GM12873 (cell line): ENCODE data around the gene PIP4K2A.

Experiments
- TF ChIP-seq, protein P1 (sequence below): IDR thresholded peaks from 2 replicates; pipeline ENCODE4 v1.5.1; 2012; ENCODE audit warnings: low read depth, mild to moderate bottlenecking, moderate library complexity, low read length, control low read depth; ENCODE audit not compliant: insufficient read depth; ENCODE audit errors: missing control alignments

PIP4K2A gene

DNA sequence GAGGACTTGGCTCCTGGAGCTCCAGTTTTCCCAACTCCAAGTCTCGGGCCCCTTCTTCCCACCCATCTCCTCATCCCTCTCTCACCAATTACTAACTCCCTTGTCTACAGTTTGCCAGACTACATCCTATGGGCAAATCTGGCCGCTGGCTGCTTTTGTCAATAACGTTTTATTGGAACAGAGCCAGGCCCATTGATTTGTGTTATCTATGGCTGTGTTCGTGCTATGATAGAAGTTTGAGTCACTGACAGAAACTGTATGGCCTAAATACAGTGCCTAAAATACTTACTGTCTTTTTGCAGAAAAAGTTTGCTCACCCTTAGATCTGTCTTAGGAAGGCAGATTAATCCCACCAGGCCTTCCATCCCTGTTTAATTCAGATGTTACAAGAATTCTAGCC, 71.3 kb downstream of the PIP4K2A start:
- TF ChIP-seq, protein P1, sequence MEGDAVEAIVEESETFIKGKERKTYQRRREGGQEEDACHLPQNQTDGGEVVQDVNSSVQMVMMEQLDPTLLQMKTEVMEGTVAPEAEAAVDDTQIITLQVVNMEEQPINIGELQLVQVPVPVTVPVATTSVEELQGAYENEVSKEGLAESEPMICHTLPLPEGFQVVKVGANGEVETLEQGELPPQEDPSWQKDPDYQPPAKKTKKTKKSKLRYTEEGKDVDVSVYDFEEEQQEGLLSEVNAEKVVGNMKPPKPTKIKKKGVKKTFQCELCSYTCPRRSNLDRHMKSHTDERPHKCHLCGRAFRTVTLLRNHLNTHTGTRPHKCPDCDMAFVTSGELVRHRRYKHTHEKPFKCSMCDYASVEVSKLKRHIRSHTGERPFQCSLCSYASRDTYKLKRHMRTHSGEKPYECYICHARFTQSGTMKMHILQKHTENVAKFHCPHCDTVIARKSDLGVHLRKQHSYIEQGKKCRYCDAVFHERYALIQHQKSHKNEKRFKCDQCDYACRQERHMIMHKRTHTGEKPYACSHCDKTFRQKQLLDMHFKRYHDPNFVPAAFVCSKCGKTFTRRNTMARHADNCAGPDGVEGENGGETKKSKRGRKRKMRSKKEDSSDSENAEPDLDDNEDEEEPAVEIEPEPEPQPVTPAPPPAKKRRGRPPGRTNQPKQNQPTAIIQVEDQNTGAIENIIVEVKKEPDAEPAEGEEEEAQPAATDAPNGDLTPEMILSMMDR: no peak

DNA sequence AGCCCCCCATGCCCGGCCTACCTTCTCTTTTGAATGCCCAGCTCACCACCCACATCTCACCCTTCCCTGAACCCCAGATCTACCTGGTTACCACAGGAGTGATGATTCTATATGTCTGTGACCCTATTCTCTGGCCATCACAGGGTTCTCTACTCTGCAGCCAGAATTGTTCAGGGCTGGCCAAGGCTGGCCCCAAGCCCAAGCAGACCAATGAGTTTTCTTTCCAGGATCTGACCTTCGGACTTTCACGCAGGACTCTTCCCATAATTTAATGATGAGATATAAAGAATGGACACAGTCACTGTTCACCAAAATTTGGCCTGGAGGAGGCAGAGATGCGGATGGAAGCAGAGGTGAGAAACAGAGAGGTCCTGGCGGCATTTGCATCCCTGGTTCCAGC, 72.6 kb downstream of the PIP4K2A start:
- TF ChIP-seq, protein P1: no peak

DNA sequence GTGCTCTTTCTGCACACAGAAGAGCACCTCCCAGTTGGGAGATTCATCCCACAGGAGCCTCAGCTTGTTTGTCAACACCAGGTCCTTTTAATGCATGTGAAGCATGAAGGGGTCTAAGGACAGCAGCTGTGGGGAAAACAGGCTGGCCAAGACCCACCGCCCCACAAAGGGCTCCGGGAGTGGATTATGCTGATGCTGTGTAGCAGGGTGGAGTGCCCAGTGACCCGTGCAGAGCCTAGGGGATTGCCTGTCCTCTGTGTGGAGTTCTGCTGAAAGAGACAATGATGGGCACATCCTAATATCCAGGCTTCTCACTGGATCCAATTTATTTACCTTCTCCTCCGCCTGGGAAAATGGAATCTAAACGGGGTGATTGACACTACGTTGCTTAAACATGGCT, 74.0 kb downstream of the PIP4K2A start:
- TF ChIP-seq, protein P1: no peak

DNA sequence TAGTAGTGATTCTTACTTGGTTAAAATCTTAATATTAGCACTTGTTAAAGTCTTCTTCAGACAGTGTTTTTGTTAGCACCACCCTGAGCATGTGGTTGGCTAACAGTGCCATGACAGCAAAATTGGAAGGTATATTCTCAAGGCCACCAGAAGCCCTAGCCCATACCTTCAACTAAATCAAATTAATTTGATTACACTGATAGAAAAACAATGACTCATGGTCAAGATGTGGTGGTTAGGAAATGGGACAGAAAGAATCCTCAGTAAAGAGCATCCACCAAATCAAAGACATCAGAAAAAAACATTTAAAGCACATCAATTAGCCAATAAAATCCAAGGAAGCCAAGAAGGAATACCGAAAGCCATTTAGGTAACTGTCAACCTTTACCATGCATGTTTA, 75.5 kb downstream of the PIP4K2A start:
- TF ChIP-seq, protein P1: no peak

DNA sequence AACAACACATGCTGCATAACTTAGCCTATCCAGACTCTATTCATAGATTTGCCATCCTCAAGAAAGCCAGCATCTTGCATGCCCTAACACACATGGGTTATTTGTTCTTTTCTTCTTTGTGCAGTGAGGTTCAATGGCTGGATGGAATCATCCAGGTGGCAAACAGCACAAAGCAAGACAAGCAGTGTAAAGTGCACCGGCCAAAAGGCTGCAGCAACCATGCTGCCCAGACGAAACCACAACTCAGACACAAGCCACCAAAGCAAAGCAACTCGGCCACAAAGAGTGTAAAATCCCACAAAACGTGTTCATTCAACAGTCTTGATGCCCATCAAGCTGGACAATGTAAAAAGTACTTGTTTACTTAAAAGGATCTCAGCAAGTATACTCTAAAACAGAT, 76.9 kb downstream of the PIP4K2A start:
- TF ChIP-seq, protein P1: no peak

DNA sequence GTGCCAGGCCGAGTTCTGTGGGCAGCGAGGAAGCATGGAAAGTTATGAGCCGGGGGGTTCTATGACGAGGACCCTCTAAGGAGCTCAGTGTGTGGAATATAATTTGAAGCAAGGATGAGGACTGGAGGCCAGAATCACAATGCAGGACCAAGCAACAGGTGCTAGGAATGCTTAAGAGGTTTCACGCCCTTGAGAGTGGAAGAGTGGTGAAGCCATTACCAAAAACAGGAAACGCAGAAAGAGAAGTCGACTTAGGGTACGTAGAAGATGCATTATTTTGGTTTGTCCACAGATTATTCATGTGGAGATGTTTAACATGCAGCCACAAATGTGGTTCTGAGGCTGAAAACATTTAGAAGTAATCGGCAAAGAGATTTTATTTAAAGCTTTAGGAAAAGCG, 78.7 kb downstream of the PIP4K2A start:
- TF ChIP-seq, protein P1: no peak

DNA sequence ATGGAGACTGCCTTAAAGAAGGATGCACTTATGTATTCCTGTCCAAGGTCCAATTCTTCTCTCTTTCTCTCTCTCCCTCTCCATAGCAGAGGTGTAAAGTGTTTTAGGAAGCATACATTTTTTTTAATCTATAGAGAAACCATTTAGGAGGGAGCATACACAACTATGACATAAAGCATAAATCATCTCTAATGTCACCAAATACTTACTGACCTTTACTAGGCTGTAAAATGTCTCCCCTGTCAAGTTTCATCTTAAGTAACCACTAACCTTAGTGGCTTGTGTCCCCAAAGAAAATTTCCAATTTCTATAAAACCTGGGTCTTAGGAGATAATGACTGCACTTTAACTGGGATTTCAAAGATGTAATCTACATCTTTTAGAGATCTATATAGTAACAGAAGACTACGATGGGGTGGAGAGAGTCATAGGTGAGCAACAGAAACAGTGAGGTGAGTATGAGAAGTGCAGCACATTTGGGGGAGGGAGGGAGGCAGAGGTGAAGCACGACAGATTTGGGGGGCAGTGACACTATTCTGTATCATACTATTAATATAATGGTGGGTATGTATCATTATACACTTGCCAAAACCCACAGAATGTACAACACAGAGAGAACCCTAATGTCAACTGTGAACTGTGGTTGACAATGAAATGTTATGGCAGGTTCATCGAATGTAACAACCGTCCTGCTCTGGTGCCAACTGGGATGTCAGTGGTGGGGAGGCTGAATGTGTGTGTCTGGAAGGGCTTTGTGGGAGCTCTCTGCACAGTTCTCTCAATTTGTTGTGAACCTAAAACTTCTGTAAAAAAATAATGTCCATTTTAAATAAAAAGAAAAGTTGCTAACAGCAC, 79.5 kb downstream of the PIP4K2A start:
- TF ChIP-seq, protein P1: no peak
